Panc1 (cell line): ENCODE measurements around the gene PGM5. TPM values are rescaled to one million over a fixed set of nuclear protein-coding genes. Genes with fewer than 3 reads are reported as not detected.
A peak's percentile ranks its signal among the peaks of the same experiment; 100 is the strongest.

Experiments
- ATAC-seq: fragments of 200-7000 bp; cut with Tn5 transposase; 2 replicates; pipeline ENCODE4 v1.9.1; 2020; ENCODE audit warnings: mild to moderate bottlenecking, moderate library complexity
- BruUV-seq: library from RNA; stranded (reverse); fragments of 400-500 nt; replicated peaks from 2 replicates; lab custom pipeline; 2021; lab: Mats Ljungman, UMichigan
- CTCF ChIA-PET: fragments of 300-600 bp; sonication (Branson Sonifier 250); formaldehyde crosslinking; loops from one replicate; lab custom pipeline; 2022; ENCODE audit warnings: antibody characterized with exemption; lab: Charles Lee
- POLR2A ChIA-PET: fragments of 300-600 bp; sonication (Branson Sonifier 250); formaldehyde crosslinking; loops from one replicate; lab custom pipeline; 2022; ENCODE audit warnings: antibody characterized with exemption; lab: Charles Lee
- DNase-seq: peaks from one replicate; pipeline ENCODE4 v3.0.0-alpha.2; 2010; ENCODE audit warnings: low read depth, low spot score
- H3K27ac ChIP-seq: 2 replicates; pipeline ENCODE4 v1.5.1; 2011; ENCODE audit warnings: mild to moderate bottlenecking, low read length, inconsistent platforms
- H3K27me3 ChIP-seq: fragments of 200-500 bp; sonication (Bioruptor generic); 2 replicates; pipeline ENCODE4 v1.6.0; 2014; ENCODE audit warnings: low read length, inconsistent platforms; ENCODE audit not compliant: control insufficient read depth, insufficient read depth
- H3K36me3 ChIP-seq: fragments of 200-500 bp; sonication (Bioruptor generic); 2 replicates; pipeline ENCODE4 v1.5.1; 2014; ENCODE audit warnings: inconsistent platforms, mild to moderate bottlenecking, low read length, moderate library complexity; ENCODE audit not compliant: control insufficient read depth, insufficient read depth
- H3K4me1 ChIP-seq: 2 replicates; pipeline ENCODE4 v1.5.1; 2011; ENCODE audit warnings: inconsistent platforms, mild to moderate bottlenecking, low read length, moderate library complexity; ENCODE audit not compliant: control insufficient read depth, insufficient read depth
- H3K4me3 ChIP-seq, 2 experiments: 2 replicates each; pipeline ENCODE4 v1.5.1; 2011 to 2012; ENCODE audit warnings: low read depth in 2 of 2, low read length in 2 of 2, mild to moderate bottlenecking in 2 of 2, inconsistent platforms in 1 of 2, moderate library complexity in 1 of 2
- H3K9me3 ChIP-seq: fragments of 200-500 bp; sonication (Bioruptor generic); 2 replicates; pipeline ENCODE4 v1.5.1; 2014; ENCODE audit warnings: low read depth, mild to moderate bottlenecking, inconsistent platforms, low read length, moderate library complexity; ENCODE audit not compliant: control insufficient read depth, insufficient read depth
- POLR2AphosphoS5 ChIP-seq: IDR thresholded peaks from 2 replicates; pipeline ENCODE4 v1.6.1; 2012; ENCODE audit warnings: mild to moderate bottlenecking, low read depth, low read length, moderate library complexity
- REST ChIP-seq, 2 experiments: IDR thresholded peaks; 2 replicates each; pipeline ENCODE4 v1.6.1; 2011 to 2012; ENCODE audit warnings: low read depth in 2 of 2, control low read depth in 1 of 2, low read length in 1 of 2, mild to moderate bottlenecking in 1 of 2, moderate library complexity in 1 of 2; ENCODE audit not compliant: insufficient read depth in 1 of 2
- SIN3A ChIP-seq: IDR thresholded peaks from 2 replicates; pipeline ENCODE4 v1.6.1; 2012; ENCODE audit warnings: low read depth, mild to moderate bottlenecking, low read length, moderate library complexity, borderline replicate concordance; ENCODE audit not compliant: insufficient read depth
- TCF7L2 ChIP-seq: IDR thresholded peaks from 2 replicates; pipeline ENCODE4 v1.6.1; 2011; ENCODE audit warnings: mild to moderate bottlenecking, low read depth, low read length, inconsistent platforms
- in situ Hi-C: cut with HindIII; loops from 2 replicates; pipeline ENCODE4 v1.10.0; 2016; ENCODE audit warnings: low sequenced_read_pairs, low pct_unique_long_range_greater_than_20kb
- intact Hi-C: fragments of 100-400 bp; cut with micrococcal nuclease; formaldehyde crosslinking; loops from one replicate; pipeline ENCODE4 v1.10.0; 2022; ENCODE audit not compliant: unreplicated experiment
- total RNA-seq: library from RNA; stranded (reverse); gene quantifications from one replicate; pipeline ENCODE4 v1.2.1, GENCODE V29; 2021; ENCODE audit not compliant: unreplicated experiment
- TF ChIP-seq, protein P1 (sequence below): fragments of 450-650 bp; IDR thresholded peaks from 2 replicates; pipeline ENCODE4 v1.5.1; 2017; ENCODE audit warnings: mild to moderate bottlenecking

The PGM5 gene
- total RNA-seq, 1 experiment from 2014 or later, result 0.21 TPM

DNA sequence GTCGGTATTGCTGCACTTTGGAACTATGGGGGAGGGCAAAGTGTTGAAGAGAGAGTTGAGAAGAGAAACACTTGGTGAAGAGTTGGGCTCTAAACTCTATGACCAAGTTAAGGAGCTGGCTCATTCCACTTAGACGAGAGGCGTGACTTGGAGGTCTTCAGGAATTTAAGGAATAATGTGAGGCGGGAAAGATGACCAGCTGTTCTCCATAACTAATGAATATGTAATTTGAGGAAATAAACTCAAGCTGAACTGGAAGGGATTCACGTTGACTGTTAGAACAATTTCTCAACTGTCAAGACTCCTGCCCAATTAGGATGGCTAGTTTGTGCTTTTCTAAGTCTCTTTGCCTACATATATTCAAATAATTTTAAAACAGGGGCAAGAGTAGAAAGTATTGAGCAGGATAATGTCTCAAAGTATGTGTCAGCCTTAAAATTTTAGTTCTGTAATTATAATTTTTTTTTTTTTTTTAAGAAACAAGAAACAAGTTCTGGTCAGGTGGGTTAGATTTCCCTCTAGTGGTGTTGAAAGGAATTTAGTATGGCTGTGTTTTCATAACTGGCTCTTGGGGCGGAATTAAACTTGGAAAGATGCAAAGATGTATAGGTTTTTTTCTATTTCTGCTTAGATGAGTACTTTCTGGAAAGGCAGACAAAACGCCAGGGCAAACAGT lies 150.9 kb downstream of the PGM5 start:
- ChIA-PET CTCF (no interaction called here), POLR2A (no interaction called here)
- intact Hi-C loops, result no loop called here
- no peak for ATAC-seq
- H3K36me3 ChIP-seq, result no peaks in the 10 kb centered on the region
- no peaks in the 10 kb centered on the region for H3K27me3 ChIP-seq
- H3K4me3 ChIP-seq, result no peak overlapping the region
- no TSS peak for BruUV-seq
- H3K27ac ChIP-seq, result no peak overlapping the region
- H3K4me1 ChIP-seq, result no peaks in the 10 kb centered on the region
- no peaks in the 10 kb centered on the region for H3K9me3 ChIP-seq
- no peak for DNase-seq
- in situ Hi-C loops, result no loop called here
- TF ChIP-seq, protein P1, sequence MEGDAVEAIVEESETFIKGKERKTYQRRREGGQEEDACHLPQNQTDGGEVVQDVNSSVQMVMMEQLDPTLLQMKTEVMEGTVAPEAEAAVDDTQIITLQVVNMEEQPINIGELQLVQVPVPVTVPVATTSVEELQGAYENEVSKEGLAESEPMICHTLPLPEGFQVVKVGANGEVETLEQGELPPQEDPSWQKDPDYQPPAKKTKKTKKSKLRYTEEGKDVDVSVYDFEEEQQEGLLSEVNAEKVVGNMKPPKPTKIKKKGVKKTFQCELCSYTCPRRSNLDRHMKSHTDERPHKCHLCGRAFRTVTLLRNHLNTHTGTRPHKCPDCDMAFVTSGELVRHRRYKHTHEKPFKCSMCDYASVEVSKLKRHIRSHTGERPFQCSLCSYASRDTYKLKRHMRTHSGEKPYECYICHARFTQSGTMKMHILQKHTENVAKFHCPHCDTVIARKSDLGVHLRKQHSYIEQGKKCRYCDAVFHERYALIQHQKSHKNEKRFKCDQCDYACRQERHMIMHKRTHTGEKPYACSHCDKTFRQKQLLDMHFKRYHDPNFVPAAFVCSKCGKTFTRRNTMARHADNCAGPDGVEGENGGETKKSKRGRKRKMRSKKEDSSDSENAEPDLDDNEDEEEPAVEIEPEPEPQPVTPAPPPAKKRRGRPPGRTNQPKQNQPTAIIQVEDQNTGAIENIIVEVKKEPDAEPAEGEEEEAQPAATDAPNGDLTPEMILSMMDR, result peak; percentile 68; the same call in 1 of the 2 replicates
- no peak for TF ChIP-seq SIN3A

GRCh38 chr9:68507806-68508145 lies 151.4 kb downstream of the PGM5 start:
- H3K36me3 ChIP-seq, result no peaks in the 10 kb centered on the region
- CTCF ChIA-PET, result no interaction called here
- TF ChIP-seq SIN3A, result no peak
- TF ChIP-seq, protein P1, result peak; percentile 47
- in situ Hi-C loops (no loop called here), intact Hi-C loops (no loop called here)
- H3K4me3 ChIP-seq, result no peak overlapping the region
- H3K4me1 ChIP-seq, result no peaks in the 10 kb centered on the region
- no peak for DNase-seq
- no peak for ATAC-seq
- no TSS peak for BruUV-seq
- POLR2A ChIA-PET, result no interaction called here
- H3K27me3 ChIP-seq, result no peaks in the 10 kb centered on the region
- H3K9me3 ChIP-seq, result no peaks in the 10 kb centered on the region
- no peak overlapping the region for H3K27ac ChIP-seq

- DNase-seq, result no peak
- no peaks in the 10 kb centered on the region for H3K36me3 ChIP-seq
- ChIA-PET POLR2A (no interaction called here), CTCF (no interaction called here)
- no TSS peak for BruUV-seq
- no peaks in the 10 kb centered on the region for H3K4me1 ChIP-seq
- ATAC-seq, result no peak
- in situ Hi-C loops (no loop called here), intact Hi-C loops (no loop called here)
- no peak overlapping the region for H3K4me3 ChIP-seq
- H3K27me3 ChIP-seq, result no peaks in the 10 kb centered on the region
- H3K27ac ChIP-seq, result no peak overlapping the region
- H3K9me3 ChIP-seq, result no peaks in the 10 kb centered on the region
- TF ChIP-seq, protein P1, result no peak
- TF ChIP-seq SIN3A, result no peak
- TF ChIP-seq POLR2AphosphoS5, result no peak
- TF ChIP-seq REST (IDR thresholded peaks at IDR 0.05; ENCODE audit: insufficient read depth in 1 of 2, low read depth in 2 of 2, low read length in 1 of 2), result no peak
- TF ChIP-seq TCF7L2, result no peak
These were observed 152.1 kb downstream of the PGM5 start for GRCh38 chr9:68508547-68508946.
